Activated T-cell treated with anti-CD3 and anti-CD28 coated beads, Interleukin-2, amount 50 U/mL, for 4 hours (primary cell): ENCODE results near the gene PCNP. TPM values are rescaled to one million over a fixed set of nuclear protein-coding genes. Genes with fewer than 3 reads are reported as not detected.
"Not testable (repeated sequence)": the region's sequence is repeated elsewhere in the genome, so short reads cannot be mapped to it uniquely, and the experiment has no call there.

ENCODE experiments used
- ATAC-seq, 2 donors: fragments of 200-7000 bp; cut with Tn5 transposase; one replicate each; pipeline ENCODE4 v1.10.0; 2021
- DNase-seq: peaks from one replicate; pipeline ENCODE4 v3.0.0-alpha.2; 2020
- H3K27me3 Mint-ChIP-seq: one replicate; pipeline ENCODE4 v1.8.0; 2021; ENCODE audit warnings: low read depth, mixed read lengths
- H3K36me3 Mint-ChIP-seq: one replicate; pipeline ENCODE4 v1.8.0; 2022; ENCODE audit warnings: mixed read lengths; ENCODE audit not compliant: insufficient read depth
- H3K4me1 Mint-ChIP-seq: one replicate; pipeline ENCODE4 v1.8.0; 2021; ENCODE audit warnings: low read depth, mixed read lengths
- H3K4me3 Mint-ChIP-seq: one replicate; pipeline ENCODE4 v1.8.0; 2021; ENCODE audit warnings: mild to moderate bottlenecking, moderate library complexity, mixed read lengths
- H3K9me3 Mint-ChIP-seq: one replicate; pipeline ENCODE4 v1.8.0; 2021; ENCODE audit warnings: mixed read lengths
- total RNA-seq, 3 donors: library from RNA; stranded (reverse); gene quantifications; one replicate each; pipeline ENCODE4 v1.2.1, GENCODE V29; 2021

PCNP gene
- total RNA-seq, 3 donors from 2014 or later: 186 to 195 (median 191) TPM

GRCh38 chr3:101603184-101603583 lies 29.2 kb downstream of the PCNP start:
- no peak overlapping the region for H3K4me3 Mint-ChIP-seq
- H3K36me3 Mint-ChIP-seq: no peaks in the 10 kb centered on the region
- DNase-seq: no peak
- ATAC-seq: no peak
- H3K9me3 Mint-ChIP-seq: no peaks in the 10 kb centered on the region
- peaks cover 2% of the 10 kb centered on the region for H3K4me1 Mint-ChIP-seq
- H3K27me3 Mint-ChIP-seq: no peaks in the 10 kb centered on the region

GRCh38 chr3:101605398-101605797 lies 31.4 kb downstream of the PCNP start:
- not testable (repeated sequence) for H3K36me3 Mint-ChIP-seq, H3K9me3 Mint-ChIP-seq, H3K4me1 Mint-ChIP-seq, ATAC-seq, DNase-seq, H3K27me3 Mint-ChIP-seq, H3K4me3 Mint-ChIP-seq

GRCh38 chr3:101611023-101611422 lies 37.0 kb downstream of the PCNP start:
- no peaks in the 10 kb centered on the region for H3K4me1 Mint-ChIP-seq
- no peaks in the 10 kb centered on the region for H3K27me3 Mint-ChIP-seq
- no peaks in the 10 kb centered on the region for H3K36me3 Mint-ChIP-seq
- H3K9me3 Mint-ChIP-seq: no peaks in the 10 kb centered on the region
- H3K4me3 Mint-ChIP-seq: no peak overlapping the region
- ATAC-seq (no peak), DNase-seq (no peak)

GRCh38 chr3:101613014-101613413 lies 39.0 kb downstream of the PCNP start:
- ATAC-seq, H3K4me3 Mint-ChIP-seq, H3K36me3 Mint-ChIP-seq, H3K4me1 Mint-ChIP-seq, H3K27me3 Mint-ChIP-seq, DNase-seq, H3K9me3 Mint-ChIP-seq: not testable (repeated sequence)

GRCh38 chr3:101615525-101615924 lies 41.5 kb downstream of the PCNP start:
- DNase-seq (no peak), ATAC-seq (no peak)
- Mint-ChIP-seq H3K9me3 (no peaks in the 10 kb centered on the region), H3K4me3 (no peak overlapping the region), H3K36me3 (no peaks in the 10 kb centered on the region), H3K27me3 (no peaks in the 10 kb centered on the region), H3K4me1 (no peaks in the 10 kb centered on the region)

GRCh38 chr3:101617478-101617877 lies 43.5 kb downstream of the PCNP start:
- Mint-ChIP-seq H3K36me3 (no peaks in the 10 kb centered on the region), H3K9me3 (no peaks in the 10 kb centered on the region), H3K27me3 (no peaks in the 10 kb centered on the region), H3K4me1 (no peaks in the 10 kb centered on the region), H3K4me3 (no peak overlapping the region)
- DNase-seq (no peak), ATAC-seq (no peak)

GRCh38 chr3:101618726-101619125 lies 44.7 kb downstream of the PCNP start:
- no peaks in the 10 kb centered on the region for H3K4me1 Mint-ChIP-seq
- ATAC-seq: no peak
- no peaks in the 10 kb centered on the region for H3K9me3 Mint-ChIP-seq
- no peaks in the 10 kb centered on the region for H3K27me3 Mint-ChIP-seq
- DNase-seq: no peak
- no peak overlapping the region for H3K4me3 Mint-ChIP-seq
- H3K36me3 Mint-ChIP-seq: no peaks in the 10 kb centered on the region

GRCh38 chr3:101619734-101620133 lies 45.8 kb downstream of the PCNP start:
- no peaks in the 10 kb centered on the region for H3K36me3 Mint-ChIP-seq
- no peak for ATAC-seq
- no peaks in the 10 kb centered on the region for H3K4me1 Mint-ChIP-seq

GRCh38 chr3:101623656-101624055 lies 49.7 kb downstream of the PCNP start:
- ATAC-seq: no peak
- no peak overlapping the region for H3K4me3 Mint-ChIP-seq
- no peak for DNase-seq
- H3K36me3 Mint-ChIP-seq: no peaks in the 10 kb centered on the region
- no peaks in the 10 kb centered on the region for H3K4me1 Mint-ChIP-seq
- H3K9me3 Mint-ChIP-seq: no peaks in the 10 kb centered on the region
- H3K27me3 Mint-ChIP-seq: no peaks in the 10 kb centered on the region

More at GRCh38 chr3:101619734-101620133, 45.8 kb downstream of the PCNP start:
- no peaks in the 10 kb centered on the region for H3K27me3 Mint-ChIP-seq
- DNase-seq: no peak
- no peaks in the 10 kb centered on the region for H3K9me3 Mint-ChIP-seq
- H3K4me3 Mint-ChIP-seq: no peak overlapping the region

GRCh38 chr3:101624857-101625256 lies 50.9 kb downstream of the PCNP start:
- H3K36me3 Mint-ChIP-seq: no peaks in the 10 kb centered on the region
- no peak for DNase-seq
- H3K4me1 Mint-ChIP-seq: no peaks in the 10 kb centered on the region
- H3K27me3 Mint-ChIP-seq: no peaks in the 10 kb centered on the region
- H3K4me3 Mint-ChIP-seq: no peak overlapping the region
- ATAC-seq: no peak
- H3K9me3 Mint-ChIP-seq: no peaks in the 10 kb centered on the region

GRCh38 chr3:101625879-101626278 lies 51.9 kb downstream of the PCNP start:
- H3K4me3 Mint-ChIP-seq: no peak overlapping the region
- no peaks in the 10 kb centered on the region for H3K4me1 Mint-ChIP-seq

GRCh38 chr3:101629219-101629618 lies 55.2 kb downstream of the PCNP start:
- Mint-ChIP-seq H3K27me3 (no peaks in the 10 kb centered on the region), H3K9me3 (no peaks in the 10 kb centered on the region), H3K36me3 (no peaks in the 10 kb centered on the region), H3K4me1 (no peaks in the 10 kb centered on the region), H3K4me3 (no peak overlapping the region)
- ATAC-seq (no peak), DNase-seq (no peak)

More at GRCh38 chr3:101625879-101626278, 51.9 kb downstream of the PCNP start:
- no peaks in the 10 kb centered on the region for H3K27me3 Mint-ChIP-seq
- DNase-seq: no peak
- H3K36me3 Mint-ChIP-seq: no peaks in the 10 kb centered on the region
- H3K9me3 Mint-ChIP-seq: no peaks in the 10 kb centered on the region
- ATAC-seq: no peak

- no peaks in the 10 kb centered on the region for H3K36me3 Mint-ChIP-seq
- H3K27me3 Mint-ChIP-seq: no peaks in the 10 kb centered on the region
- ATAC-seq (no peak), DNase-seq (no peak)
- H3K4me3 Mint-ChIP-seq: no peak overlapping the region
- no peaks in the 10 kb centered on the region for H3K4me1 Mint-ChIP-seq
- H3K9me3 Mint-ChIP-seq: no peaks in the 10 kb centered on the region
Observed at GRCh38 chr3:101631098-101631796, 57.3 kb downstream of the PCNP start.

GRCh38 chr3:101631959-101632358 lies 58.0 kb downstream of the PCNP start:
- DNase-seq, H3K36me3 Mint-ChIP-seq, H3K9me3 Mint-ChIP-seq, H3K27me3 Mint-ChIP-seq, ATAC-seq, H3K4me3 Mint-ChIP-seq, H3K4me1 Mint-ChIP-seq: not testable (repeated sequence)

- Mint-ChIP-seq H3K4me1 (peaks cover 2% of the 10 kb centered on the region), H3K9me3 (no peaks in the 10 kb centered on the region), H3K4me3 (no peak overlapping the region), H3K27me3 (no peaks in the 10 kb centered on the region), H3K36me3 (no peaks in the 10 kb centered on the region)
- DNase-seq (no peak), ATAC-seq (no peak)
Observed at GRCh38 chr3:101632586-101632985, 58.6 kb downstream of the PCNP start.
